ENCODE results near the gene ARNT2.

The ARNT2 gene

DNA sequence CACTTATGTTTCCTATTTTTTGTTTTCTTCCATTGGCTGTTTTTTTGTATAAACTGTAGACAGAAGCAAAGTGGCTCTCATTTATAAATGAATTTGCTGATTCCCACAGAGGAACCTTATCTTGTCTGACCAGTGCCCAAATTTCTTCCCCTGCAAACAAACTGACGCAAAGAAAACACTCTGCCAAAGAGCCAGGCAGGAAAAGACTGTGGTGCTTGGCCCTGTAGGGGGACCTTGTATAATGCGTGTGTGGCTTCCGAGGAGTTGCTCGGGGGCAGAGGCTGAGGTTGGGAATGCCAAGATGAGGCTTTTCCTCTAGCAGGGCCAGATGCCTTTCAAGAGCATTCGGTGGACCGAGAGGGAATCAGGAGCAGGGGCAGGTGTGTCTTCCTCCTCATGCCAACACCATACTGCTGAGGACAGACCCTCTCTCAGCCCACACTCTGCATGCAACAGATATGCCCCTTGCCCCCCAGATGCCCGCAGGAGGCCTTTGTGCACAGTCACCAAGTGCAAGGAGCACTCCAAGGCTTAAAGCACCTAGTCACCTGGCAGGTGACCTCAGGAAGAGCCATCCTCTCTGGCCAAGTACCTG, 186.7 kb downstream of the ARNT2 start:
- no peaks in the 10 kb centered on the region for H3F3A ChIP-seq (ENCODE audit: insufficient read depth, low read length)
- H3K27me3 ChIP-seq (ENCODE audit: insufficient read depth, low read length): no peaks in the 10 kb centered on the region
- H3K9me3 ChIP-seq (ENCODE audit: low read length): no peaks in the 10 kb centered on the region
- H4K20me1 ChIP-seq (ENCODE audit: insufficient read depth, low read length): no peaks in the 10 kb centered on the region
- H3K4me2 ChIP-seq (ENCODE audit: low read length): no peak overlapping the region
- TF ChIP-seq, protein P1, sequence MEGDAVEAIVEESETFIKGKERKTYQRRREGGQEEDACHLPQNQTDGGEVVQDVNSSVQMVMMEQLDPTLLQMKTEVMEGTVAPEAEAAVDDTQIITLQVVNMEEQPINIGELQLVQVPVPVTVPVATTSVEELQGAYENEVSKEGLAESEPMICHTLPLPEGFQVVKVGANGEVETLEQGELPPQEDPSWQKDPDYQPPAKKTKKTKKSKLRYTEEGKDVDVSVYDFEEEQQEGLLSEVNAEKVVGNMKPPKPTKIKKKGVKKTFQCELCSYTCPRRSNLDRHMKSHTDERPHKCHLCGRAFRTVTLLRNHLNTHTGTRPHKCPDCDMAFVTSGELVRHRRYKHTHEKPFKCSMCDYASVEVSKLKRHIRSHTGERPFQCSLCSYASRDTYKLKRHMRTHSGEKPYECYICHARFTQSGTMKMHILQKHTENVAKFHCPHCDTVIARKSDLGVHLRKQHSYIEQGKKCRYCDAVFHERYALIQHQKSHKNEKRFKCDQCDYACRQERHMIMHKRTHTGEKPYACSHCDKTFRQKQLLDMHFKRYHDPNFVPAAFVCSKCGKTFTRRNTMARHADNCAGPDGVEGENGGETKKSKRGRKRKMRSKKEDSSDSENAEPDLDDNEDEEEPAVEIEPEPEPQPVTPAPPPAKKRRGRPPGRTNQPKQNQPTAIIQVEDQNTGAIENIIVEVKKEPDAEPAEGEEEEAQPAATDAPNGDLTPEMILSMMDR (IDR thresholded peaks at IDR 0.05; ENCODE audit: low read length): no peak
- TF ChIP-seq EZH2 (IDR thresholded peaks at IDR 0.05; ENCODE audit: borderline replicate concordance, low read length): no peak
- no peaks in the 10 kb centered on the region for H3K36me3 ChIP-seq (ENCODE audit: insufficient read depth, low read length)
- H3K79me2 ChIP-seq (ENCODE audit: insufficient read depth, low read length): no peaks in the 10 kb centered on the region
- H2AFZ ChIP-seq (ENCODE audit: low read length): no peak overlapping the region
- no peak overlapping the region for H3K9ac ChIP-seq (ENCODE audit: low read length)
- H3K9me2 ChIP-seq (ENCODE audit: low read depth, low read length): no peaks in the 10 kb centered on the region
- no peaks in the 10 kb centered on the region for H3K4me1 ChIP-seq (ENCODE audit: insufficient read depth, low read length, severe bottlenecking)
- H3K4me3 ChIP-seq (ENCODE audit: low read depth, low read length, poor library complexity, severe bottlenecking): no peak overlapping the region
- no peak overlapping the region for H3K27ac ChIP-seq (ENCODE audit: low read depth, low read length, poor library complexity, severe bottlenecking)

DNA sequence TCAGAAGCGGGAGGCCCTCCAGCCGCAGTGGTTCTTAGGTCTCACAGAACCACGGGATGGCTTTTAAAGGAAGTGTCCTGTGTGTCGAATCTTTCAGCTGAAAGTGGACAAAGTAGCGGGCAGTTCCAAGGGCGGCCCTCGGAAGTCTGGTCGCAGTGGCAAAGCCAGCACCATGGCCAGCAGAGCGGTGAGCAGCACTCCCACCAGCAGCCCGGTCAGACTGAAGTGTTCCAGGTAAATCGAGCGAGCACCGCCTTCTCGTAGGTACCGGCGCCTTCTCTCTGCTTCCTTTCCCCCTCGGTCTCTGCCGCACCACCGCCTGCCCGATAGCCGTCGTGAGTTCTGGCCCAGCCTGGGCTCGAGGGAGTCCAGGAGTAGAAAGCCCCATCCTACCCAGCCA, 187.3 kb downstream of the ARNT2 start:
- Histone ChIP-seq H3K4me2 (ENCODE audit: low read length) (no peak overlapping the region), H3F3A (ENCODE audit: insufficient read depth, low read length) (no peaks in the 10 kb centered on the region), H3K27ac (ENCODE audit: low read depth, low read length, poor library complexity, severe bottlenecking) (no peak overlapping the region), H3K79me2 (ENCODE audit: insufficient read depth, low read length) (no peaks in the 10 kb centered on the region), H2AFZ (ENCODE audit: low read length) (no peak overlapping the region), H3K36me3 (ENCODE audit: insufficient read depth, low read length) (no peaks in the 10 kb centered on the region), H3K27me3 (ENCODE audit: insufficient read depth, low read length) (no peaks in the 10 kb centered on the region), H3K4me1 (ENCODE audit: insufficient read depth, low read length, severe bottlenecking) (no peaks in the 10 kb centered on the region), H3K4me3 (ENCODE audit: low read depth, low read length, poor library complexity, severe bottlenecking) (no peak overlapping the region), H3K9me3 (ENCODE audit: low read length) (no peaks in the 10 kb centered on the region), H3K9ac (ENCODE audit: low read length) (no peak overlapping the region), H3K9me2 (ENCODE audit: low read depth, low read length) (no peaks in the 10 kb centered on the region), H4K20me1 (ENCODE audit: insufficient read depth, low read length) (no peaks in the 10 kb centered on the region)
- TF ChIP-seq, protein P1 (IDR thresholded peaks at IDR 0.05; ENCODE audit: low read length): no peak
- no peak for TF ChIP-seq EZH2 (IDR thresholded peaks at IDR 0.05; ENCODE audit: borderline replicate concordance, low read length)

DNA sequence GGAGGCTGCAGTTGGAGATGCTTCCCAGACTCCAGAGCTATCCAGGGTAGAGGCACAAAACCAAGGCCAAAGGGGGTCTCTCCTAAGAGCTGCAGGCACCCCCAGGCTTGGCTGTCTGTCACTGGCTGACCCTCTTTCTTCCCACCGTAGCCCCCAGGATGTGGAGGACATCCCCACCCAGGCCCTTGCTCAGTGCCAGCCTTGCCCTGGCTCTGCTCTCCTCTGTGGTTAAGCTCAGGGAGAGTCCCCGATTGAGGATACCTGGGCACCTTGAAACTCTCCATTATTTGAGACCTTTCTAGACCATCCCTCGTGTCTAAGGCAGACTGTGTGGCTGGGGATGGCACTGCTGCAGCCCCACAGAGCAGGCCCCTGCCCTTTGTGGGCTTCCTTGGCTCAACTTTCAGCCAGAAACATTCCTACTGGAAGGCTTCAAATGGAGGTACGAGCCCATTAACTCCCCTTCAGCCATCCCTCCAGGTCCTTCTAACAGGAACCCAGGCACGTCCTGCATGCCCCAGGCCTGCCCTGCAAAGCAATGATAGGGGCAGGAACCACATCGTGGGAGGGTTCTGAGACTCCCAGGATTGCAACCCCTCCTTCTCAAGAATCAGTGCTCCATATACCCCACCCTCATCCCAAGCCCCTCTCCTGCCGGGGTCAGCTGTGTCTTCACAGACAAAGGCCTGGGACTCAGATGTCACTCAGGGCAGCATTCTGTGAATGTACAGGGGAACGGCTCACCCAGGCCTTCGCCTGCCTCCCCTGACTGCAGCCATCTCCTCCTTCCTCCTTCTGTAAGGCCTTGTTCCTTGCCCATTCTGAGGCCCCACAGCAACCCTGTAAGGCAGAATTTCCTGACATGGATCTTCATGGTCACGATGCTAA, 188.0 kb downstream of the ARNT2 start:
- Histone ChIP-seq H3K9me2 (ENCODE audit: low read depth, low read length) (no peaks in the 10 kb centered on the region), H4K20me1 (ENCODE audit: insufficient read depth, low read length) (no peaks in the 10 kb centered on the region), H3F3A (ENCODE audit: insufficient read depth, low read length) (no peaks in the 10 kb centered on the region), H2AFZ (ENCODE audit: low read length) (no peak overlapping the region), H3K27ac (ENCODE audit: low read depth, low read length, poor library complexity, severe bottlenecking) (no peak overlapping the region), H3K27me3 (ENCODE audit: insufficient read depth, low read length) (no peaks in the 10 kb centered on the region), H3K4me3 (ENCODE audit: low read depth, low read length, poor library complexity, severe bottlenecking) (no peak overlapping the region), H3K36me3 (ENCODE audit: insufficient read depth, low read length) (no peaks in the 10 kb centered on the region), H3K4me2 (ENCODE audit: low read length) (no peak overlapping the region), H3K9ac (ENCODE audit: low read length) (no peak overlapping the region), H3K9me3 (ENCODE audit: low read length) (no peaks in the 10 kb centered on the region), H3K79me2 (ENCODE audit: insufficient read depth, low read length) (no peaks in the 10 kb centered on the region), H3K4me1 (ENCODE audit: insufficient read depth, low read length, severe bottlenecking) (no peaks in the 10 kb centered on the region)
- TF ChIP-seq, protein P1 (IDR thresholded peaks at IDR 0.05; ENCODE audit: low read length): no peak
- TF ChIP-seq EZH2 (IDR thresholded peaks at IDR 0.05; ENCODE audit: borderline replicate concordance, low read length): no peak

Measured in OCI-LY1 (cell line).